ENCODE measurements around the gene CACFD1. TPM values are rescaled to one million over a fixed set of nuclear protein-coding genes. Genes with fewer than 3 reads are reported as not detected.

CACFD1 gene
- total RNA-seq, 2 experiments from 2014 or later: 3.7 to 3.8 TPM

DNA sequence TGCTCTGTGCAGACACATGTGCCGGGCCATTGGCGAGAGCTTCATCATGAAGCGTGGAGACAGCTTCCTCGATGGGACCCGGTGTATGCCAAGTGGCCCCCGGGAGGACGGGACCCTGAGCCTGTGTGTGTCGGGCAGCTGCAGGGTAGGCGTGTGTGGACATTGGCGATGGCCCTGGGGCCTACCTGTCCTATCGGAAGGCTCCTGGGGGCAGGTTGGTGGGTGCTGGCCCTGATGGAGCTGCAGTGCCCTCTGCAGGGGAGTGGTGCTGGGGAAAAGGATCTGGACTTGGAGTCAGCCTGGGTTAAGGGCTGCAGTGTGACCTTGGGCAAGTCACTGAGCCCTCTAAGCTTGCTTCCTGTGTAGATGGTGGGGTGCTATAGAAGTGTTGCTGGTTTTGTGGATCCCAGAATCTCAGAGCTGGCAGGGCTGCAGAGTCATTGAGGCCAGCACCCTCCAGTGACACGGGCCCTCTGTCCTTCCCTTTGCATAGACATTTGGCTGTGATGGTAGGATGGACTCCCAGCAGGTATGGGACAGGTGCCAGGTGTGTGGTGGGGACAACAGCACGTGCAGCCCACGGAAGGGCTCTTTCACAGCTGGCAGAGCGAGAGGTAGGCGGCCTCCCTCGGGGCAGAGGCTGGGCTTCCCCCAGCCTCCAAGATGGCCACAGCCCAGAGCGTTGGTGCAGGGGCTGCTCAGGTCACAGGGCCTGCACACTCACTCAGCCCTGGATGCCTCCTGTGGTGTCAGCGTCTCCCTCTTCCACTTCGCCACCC lies 21.8 kb upstream of the CACFD1 start:
- DNase-seq (no peak), ATAC-seq (ENCODE audit: poor library complexity) (no peak)
- Mint-ChIP-seq H3K27ac (no peak overlapping the region), H3K4me1 (ENCODE audit: low read depth) (no peaks in the 10 kb centered on the region), H3K4me3 (no peak overlapping the region), H3K36me3 (ENCODE audit: low read depth) (no peaks in the 10 kb centered on the region), H3K27me3 (no peaks in the 10 kb centered on the region), H3K9me3 (no peaks in the 10 kb centered on the region)
- intact Hi-C loops (cut with DNase I, micrococcal nuclease): no loop called here
- TF ChIP-seq, protein P1, sequence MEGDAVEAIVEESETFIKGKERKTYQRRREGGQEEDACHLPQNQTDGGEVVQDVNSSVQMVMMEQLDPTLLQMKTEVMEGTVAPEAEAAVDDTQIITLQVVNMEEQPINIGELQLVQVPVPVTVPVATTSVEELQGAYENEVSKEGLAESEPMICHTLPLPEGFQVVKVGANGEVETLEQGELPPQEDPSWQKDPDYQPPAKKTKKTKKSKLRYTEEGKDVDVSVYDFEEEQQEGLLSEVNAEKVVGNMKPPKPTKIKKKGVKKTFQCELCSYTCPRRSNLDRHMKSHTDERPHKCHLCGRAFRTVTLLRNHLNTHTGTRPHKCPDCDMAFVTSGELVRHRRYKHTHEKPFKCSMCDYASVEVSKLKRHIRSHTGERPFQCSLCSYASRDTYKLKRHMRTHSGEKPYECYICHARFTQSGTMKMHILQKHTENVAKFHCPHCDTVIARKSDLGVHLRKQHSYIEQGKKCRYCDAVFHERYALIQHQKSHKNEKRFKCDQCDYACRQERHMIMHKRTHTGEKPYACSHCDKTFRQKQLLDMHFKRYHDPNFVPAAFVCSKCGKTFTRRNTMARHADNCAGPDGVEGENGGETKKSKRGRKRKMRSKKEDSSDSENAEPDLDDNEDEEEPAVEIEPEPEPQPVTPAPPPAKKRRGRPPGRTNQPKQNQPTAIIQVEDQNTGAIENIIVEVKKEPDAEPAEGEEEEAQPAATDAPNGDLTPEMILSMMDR (IDR thresholded peaks at IDR 0.05): no peak
- H3K36me3 ChIP-seq (ENCODE audit: insufficient read depth, low read length): no peaks in the 10 kb centered on the region
- no peak overlapping the region for H3K27ac ChIP-seq (ENCODE audit: low read depth in 1 of 2, low read length in 2 of 2)
- H3K4me3 ChIP-seq (ENCODE audit: low read length): no peak overlapping the region
- POLR2A ChIA-PET: interaction anchor here (0.7 kb wide), 1 partner anchor 278 kb away, joined by 3 read pairs; no protein-coding TSS in a partner anchor
- H3K4me1 ChIP-seq (ENCODE audit: insufficient read depth, low read length): no peaks in the 10 kb centered on the region
- no peaks in the 10 kb centered on the region for H3K27me3 ChIP-seq (ENCODE audit: control insufficient read depth in 1 of 2, insufficient read depth in 2 of 2, low read length in 2 of 2)
- CTCF ChIA-PET: no interaction called here
- H3K9me3 ChIP-seq (ENCODE audit: control insufficient read depth in 1 of 2, insufficient read depth in 1 of 2, low read length in 2 of 2): no peaks in the 10 kb centered on the region

DNA sequence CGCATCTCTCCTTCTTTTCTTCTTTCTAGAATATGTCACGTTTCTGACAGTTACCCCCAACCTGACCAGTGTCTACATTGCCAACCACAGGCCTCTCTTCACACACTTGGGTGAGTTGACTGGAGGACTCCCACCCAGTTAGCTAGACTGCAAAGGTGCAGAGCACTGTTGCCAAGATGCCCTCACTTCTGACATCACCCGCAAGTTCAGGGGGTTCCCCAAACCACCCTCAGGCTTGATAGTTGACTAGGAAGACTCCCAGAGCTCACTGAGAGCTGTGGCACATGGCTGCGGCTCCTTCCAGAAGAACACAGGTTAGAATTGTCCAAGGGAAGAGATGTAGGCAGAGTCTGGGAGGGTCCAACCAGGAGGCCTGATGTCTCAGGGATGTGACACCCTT lies 20.4 kb upstream of the CACFD1 start:
- H3K36me3 Mint-ChIP-seq (ENCODE audit: low read depth): no peaks in the 10 kb centered on the region
- Histone ChIP-seq H3K4me1 (ENCODE audit: insufficient read depth, low read length) (no peaks in the 10 kb centered on the region), H3K9me3 (ENCODE audit: control insufficient read depth in 1 of 2, insufficient read depth in 1 of 2, low read length in 2 of 2) (no peaks in the 10 kb centered on the region), H3K36me3 (ENCODE audit: insufficient read depth, low read length) (no peaks in the 10 kb centered on the region), H3K27ac (ENCODE audit: low read depth in 1 of 2, low read length in 2 of 2) (no peak overlapping the region), H3K27me3 (ENCODE audit: control insufficient read depth in 1 of 2, insufficient read depth in 2 of 2, low read length in 2 of 2) (no peaks in the 10 kb centered on the region), H3K4me3 (ENCODE audit: low read length) (no peak overlapping the region)
- intact Hi-C loops (cut with DNase I, micrococcal nuclease): no loop called here
- TF ChIP-seq, protein P1 (IDR thresholded peaks at IDR 0.05): no peak
- no peak overlapping the region for H3K4me3 Mint-ChIP-seq
- DNase-seq: no peak
- ChIA-PET POLR2A (no interaction called here), CTCF (no interaction called here)
- H3K27ac Mint-ChIP-seq: no peak overlapping the region
- no peaks in the 10 kb centered on the region for H3K9me3 Mint-ChIP-seq
- no peak for ATAC-seq (ENCODE audit: poor library complexity)
- no peaks in the 10 kb centered on the region for H3K27me3 Mint-ChIP-seq
- no peaks in the 10 kb centered on the region for H3K4me1 Mint-ChIP-seq (ENCODE audit: low read depth)

DNA sequence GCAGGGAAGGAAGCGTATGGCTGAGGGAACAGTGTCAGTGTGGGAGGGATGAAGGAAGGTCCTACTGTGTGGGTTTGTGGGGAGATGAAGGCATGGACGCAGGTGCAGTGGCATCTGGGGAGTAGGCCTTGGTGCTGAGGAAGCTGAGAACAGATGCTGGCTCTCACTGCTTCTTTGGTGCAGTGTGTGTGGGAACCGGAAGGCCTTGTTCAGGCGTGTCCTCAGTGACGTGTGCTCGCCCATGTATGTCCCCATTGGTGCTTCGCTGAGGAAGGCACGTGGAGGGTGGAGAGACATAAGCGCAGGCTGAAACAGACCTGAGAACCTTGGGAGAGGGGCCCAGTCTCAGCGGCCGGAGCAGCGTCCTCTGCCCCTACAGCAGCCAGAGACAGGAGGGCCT lies 18.9 kb upstream of the CACFD1 start:
- Mint-ChIP-seq H3K27me3 (no peaks in the 10 kb centered on the region), H3K9me3 (no peaks in the 10 kb centered on the region), H3K36me3 (ENCODE audit: low read depth) (no peaks in the 10 kb centered on the region), H3K27ac (no peak overlapping the region), H3K4me3 (no peak overlapping the region), H3K4me1 (ENCODE audit: low read depth) (no peaks in the 10 kb centered on the region)
- Histone ChIP-seq H3K9me3 (ENCODE audit: control insufficient read depth in 1 of 2, insufficient read depth in 1 of 2, low read length in 2 of 2) (no peaks in the 10 kb centered on the region), H3K4me3 (ENCODE audit: low read length) (no peak overlapping the region), H3K27me3 (ENCODE audit: control insufficient read depth in 1 of 2, insufficient read depth in 2 of 2, low read length in 2 of 2) (no peaks in the 10 kb centered on the region), H3K36me3 (ENCODE audit: insufficient read depth, low read length) (no peaks in the 10 kb centered on the region), H3K4me1 (ENCODE audit: insufficient read depth, low read length) (no peaks in the 10 kb centered on the region), H3K27ac (ENCODE audit: low read depth in 1 of 2, low read length in 2 of 2) (no peak overlapping the region)
- intact Hi-C loops (cut with DNase I, micrococcal nuclease): no loop called here
- DNase-seq (peak in 2 of 14 experiments; percentile 45 to 49), ATAC-seq (ENCODE audit: poor library complexity) (peak; percentile 76)
- ChIA-PET CTCF (no interaction called here), POLR2A (no interaction called here)
- TF ChIP-seq, protein P1 (IDR thresholded peaks at IDR 0.05): no peak

All from CD4-positive, alpha-beta T cell (primary cell).